Lower lobe of right lung (tissue), 2 donors: ENCODE measurements around the gene VWA8. TPM values are rescaled to one million over a fixed set of nuclear protein-coding genes. Genes with fewer than 3 reads are reported as not detected.

Experiments used
- ATAC-seq, 2 donors: fragments of 200-7000 bp; cut with Tn5 transposase; one replicate each; pipeline ENCODE4 v1.9.1; 2020 to 2022; ENCODE audit warnings: mild to moderate bottlenecking in 2 of 2, moderate library complexity in 2 of 2
- DNase-seq: peaks from one replicate; pipeline ENCODE4 v3.0.0-alpha.2; 2020
- H3K27ac ChIP-seq: fragments of 200-600 bp; one replicate; pipeline ENCODE4 v1.8.0; 2022
- H3K27me3 ChIP-seq: fragments of 200-600 bp; one replicate; pipeline ENCODE4 v1.8.0; 2022; ENCODE audit warnings: low read depth
- H3K36me3 ChIP-seq: fragments of 200-600 bp; one replicate; pipeline ENCODE4 v1.8.0; 2022; ENCODE audit warnings: mild to moderate bottlenecking
- H3K4me1 ChIP-seq: fragments of 200-600 bp; one replicate; pipeline ENCODE4 v1.8.0; 2022
- H3K4me3 ChIP-seq: fragments of 200-600 bp; one replicate; pipeline ENCODE4 v1.8.0; 2022; ENCODE audit warnings: mild to moderate bottlenecking
- H3K9me3 ChIP-seq: fragments of 200-600 bp; one replicate; pipeline ENCODE4 v1.8.0; 2022
- CTCF ChIP-seq: fragments of 200-600 bp; IDR thresholded peaks from one replicate; pipeline ENCODE4 v1.8.0; 2022; ENCODE audit warnings: antibody characterized with exemption, mild to moderate bottlenecking
- intact Hi-C: fragments of 100-400 bp; cut with DNase I; formaldehyde crosslinking; loops from one replicate; pipeline ENCODE4 v1.11.0; 2022
- total RNA-seq: library from RNA; stranded (reverse); fragmentation: NEBNext Ultra II Directional; extraction: Animal tissue kit (Norgen Biotek cat#: 25700); gene quantifications from one replicate; pipeline ENCODE4 v1.2.1, GENCODE V29; 2021
- donor health status: DM: no; HTN: yes; CAD: no; lungs with severe emphysema.

The VWA8 gene
- total RNA-seq, 1 donor from 2014 or later = 18.2 TPM

GRCh38 chr13:41974262-41974900, 13.5 kb upstream of the VWA8 start:
- Histone ChIP-seq H3K9me3 (no peaks in the 10 kb centered on the region), H3K36me3 (no peaks in the 10 kb centered on the region), H3K27me3 (no peaks in the 10 kb centered on the region), H3K27ac (no peak overlapping the region), H3K4me1 (no peaks in the 10 kb centered on the region), H3K4me3 (no peak overlapping the region)
- DNase-seq (no peak), ATAC-seq (no peak)
- no peak for TF ChIP-seq CTCF
- intact Hi-C loops = no loop called here

GRCh38 chr13:41973247-41973741, 12.4 kb upstream of the VWA8 start:
- no peaks in the 10 kb centered on the region for H3K4me1 ChIP-seq
- H3K9me3 ChIP-seq = no peaks in the 10 kb centered on the region
- no peaks in the 10 kb centered on the region for H3K36me3 ChIP-seq
- H3K27ac ChIP-seq = no peak overlapping the region
- H3K27me3 ChIP-seq = no peaks in the 10 kb centered on the region
- no peak for DNase-seq
- H3K4me3 ChIP-seq = no peak overlapping the region
- no peak for ATAC-seq
- intact Hi-C loops = no loop called here
- no peak for TF ChIP-seq CTCF

- intact Hi-C loops = no loop called here
- H3K4me3 ChIP-seq = no peak overlapping the region
- DNase-seq (no peak), ATAC-seq (no peak)
- H3K9me3 ChIP-seq = no peaks in the 10 kb centered on the region
- H3K27ac ChIP-seq = no peak overlapping the region
- no peaks in the 10 kb centered on the region for H3K4me1 ChIP-seq
- no peak for TF ChIP-seq CTCF
- H3K27me3 ChIP-seq = no peaks in the 10 kb centered on the region
- no peaks in the 10 kb centered on the region for H3K36me3 ChIP-seq
Observed at GRCh38 chr13:41971848-41972247, 10.9 kb upstream of the VWA8 start.

- TF ChIP-seq CTCF = no peak
- intact Hi-C loops = no loop called here
- Histone ChIP-seq H3K27ac (no peak overlapping the region), H3K4me3 (no peak overlapping the region), H3K36me3 (no peaks in the 10 kb centered on the region), H3K4me1 (no peaks in the 10 kb centered on the region), H3K9me3 (no peaks in the 10 kb centered on the region), H3K27me3 (no peaks in the 10 kb centered on the region)
- DNase-seq = no peak
- ATAC-seq = no peak
Observed at GRCh38 chr13:41970918-41971317, 10.0 kb upstream of the VWA8 start.

- intact Hi-C loops = no loop called here
- Histone ChIP-seq H3K27ac (no peak overlapping the region), H3K9me3 (no peaks in the 10 kb centered on the region), H3K27me3 (no peaks in the 10 kb centered on the region), H3K4me3 (no peak overlapping the region), H3K36me3 (no peaks in the 10 kb centered on the region), H3K4me1 (no peaks in the 10 kb centered on the region)
- no peak for TF ChIP-seq CTCF
- no peak for DNase-seq
- ATAC-seq = no peak
Observed at GRCh38 chr13:41970022-41970421, 9.1 kb upstream of the VWA8 start.
